D341Med (cell line): ENCODE results near the gene GPRC5B.
A peak's percentile ranks its signal among the peaks of the same experiment; 100 is the strongest.

Source experiments
- DNase-seq: peaks from one replicate; pipeline ENCODE4 v3.0.0; 2012; ENCODE audit warnings: low spot score

Gene GPRC5B

GRCh38 chr16:19871721-19872120 lies 12.9 kb downstream of the GPRC5B start:
- no peak for DNase-seq

GRCh38 chr16:19868421-19868820 lies 16.2 kb downstream of the GPRC5B start:
- DNase-seq = no peak

- no peak for DNase-seq
Observed at GRCh38 chr16:19864566-19864965, 20.1 kb downstream of the GPRC5B start.

- no peak for DNase-seq
Observed at GRCh38 chr16:19863990-19864389, 20.7 kb downstream of the GPRC5B start.

- DNase-seq = no peak
Observed at GRCh38 chr16:19861811-19862327, 22.8 kb downstream of the GPRC5B start.

GRCh38 chr16:19861133-19861532 lies 23.5 kb downstream of the GPRC5B start:
- no peak for DNase-seq

- no peak for DNase-seq
Observed at GRCh38 chr16:19860166-19861041, 24.2 kb downstream of the GPRC5B start.

GRCh38 chr16:19859603-19860002 lies 25.0 kb downstream of the GPRC5B start:
- no peak for DNase-seq

GRCh38 chr16:19859166-19859565 lies 25.5 kb downstream of the GPRC5B start:
- DNase-seq = no peak

- no peak for DNase-seq
Observed at GRCh38 chr16:19858340-19859018, 26.2 kb downstream of the GPRC5B start.

GRCh38 chr16:19857593-19858339 lies 26.9 kb downstream of the GPRC5B start:
- DNase-seq = no peak

GRCh38 chr16:19856120-19856519 lies 28.5 kb downstream of the GPRC5B start:
- no peak for DNase-seq

GRCh38 chr16:19854543-19854876 lies 30.1 kb downstream of the GPRC5B start:
- no peak for DNase-seq

- DNase-seq = peak; percentile 38
Observed at GRCh38 chr16:19853742-19854542, 30.7 kb downstream of the GPRC5B start.

GRCh38 chr16:19853132-19853741 lies 31.4 kb downstream of the GPRC5B start:
- no peak for DNase-seq

GRCh38 chr16:19851476-19851875 lies 33.2 kb downstream of the GPRC5B start:
- no peak for DNase-seq

GRCh38 chr16:19850131-19850817 lies 34.4 kb downstream of the GPRC5B start:
- no peak for DNase-seq

- no peak for DNase-seq
Observed at GRCh38 chr16:19848756-19849155, 35.9 kb downstream of the GPRC5B start.

- DNase-seq = no peak
Observed at GRCh38 chr16:19846436-19846835, 38.2 kb downstream of the GPRC5B start.

- no peak for DNase-seq
Observed at GRCh38 chr16:19844945-19845641, 39.6 kb downstream of the GPRC5B start.
